Activated CD4-positive, CD25-positive, alpha-beta regulatory T cell treated with anti-CD3 and anti-CD28 coated beads, Interleukin-2, amount 50 U/mL, for 16 hours (primary cell): ENCODE measurements around the gene SMPD1.
"Not testable (repeated sequence)": the region's sequence is repeated elsewhere in the genome, so short reads cannot be mapped to it uniquely, and the experiment has no call there.

ENCODE experiments used
- DNase-seq: peaks from one replicate; pipeline ENCODE4 v3.0.0-alpha.2; 2020; ENCODE audit warnings: low read depth, low spot score

Gene SMPD1

GRCh38 chr11:6388748-6389147 lies 1.5 kb upstream of the SMPD1 start:
- DNase-seq = no peak

- DNase-seq = no peak
Observed at GRCh38 chr11:6390718-6391469, 620 bp downstream of the SMPD1 start.

- DNase-seq = no peak
Observed at GRCh38 chr11:6391537-6392134, 1.4 kb downstream of the SMPD1 start.

GRCh38 chr11:6392251-6392650 lies 2.0 kb downstream of the SMPD1 start:
- DNase-seq = not testable (repeated sequence)

GRCh38 chr11:6393989-6394670 lies 3.9 kb downstream of the SMPD1 start:
- DNase-seq = no peak

GRCh38 chr11:6395470-6396060 lies 5.3 kb downstream of the SMPD1 start:
- DNase-seq = no peak

GRCh38 chr11:6397156-6397555 lies 6.9 kb downstream of the SMPD1 start:
- DNase-seq = no peak

- DNase-seq = no peak
Observed at GRCh38 chr11:6397636-6398035, 7.4 kb downstream of the SMPD1 start.

- DNase-seq = no peak
Observed at GRCh38 chr11:6400431-6401345, 10.4 kb downstream of the SMPD1 start.

- DNase-seq = no peak
Observed at GRCh38 chr11:6401464-6401863, 11.2 kb downstream of the SMPD1 start.

- no peak for DNase-seq
Observed at GRCh38 chr11:6402061-6402470, 11.8 kb downstream of the SMPD1 start.

- peak; percentile 55 for DNase-seq
Observed at GRCh38 chr11:6402561-6402981, 12.3 kb downstream of the SMPD1 start.

- DNase-seq = no peak
Observed at GRCh38 chr11:6403539-6403938, 13.3 kb downstream of the SMPD1 start.

GRCh38 chr11:6404342-6405051 lies 14.2 kb downstream of the SMPD1 start:
- no peak for DNase-seq

GRCh38 chr11:6405052-6405667 lies 14.9 kb downstream of the SMPD1 start:
- DNase-seq = no peak

GRCh38 chr11:6405846-6406245 lies 15.6 kb downstream of the SMPD1 start:
- DNase-seq = no peak

- DNase-seq = no peak
Observed at GRCh38 chr11:6406370-6406769, 16.1 kb downstream of the SMPD1 start.

GRCh38 chr11:6410695-6411430 lies 20.6 kb downstream of the SMPD1 start:
- DNase-seq = no peak

GRCh38 chr11:6411594-6412031 lies 21.3 kb downstream of the SMPD1 start:
- no peak for DNase-seq
